Daoy (cell line): ENCODE results near the gene TNS3. TPM values are rescaled to one million over a fixed set of nuclear protein-coding genes. Genes with fewer than 3 reads are reported as not detected.
"Not testable (repeated sequence)": the region's sequence is repeated elsewhere in the genome, so short reads cannot be mapped to it uniquely, and the experiment has no call there.

Experiments used
- DNase-seq: peaks from one replicate; pipeline ENCODE4 v3.0.0-alpha.2; 2015; ENCODE audit warnings: low read depth
- total RNA-seq: library from RNA; depleted of rRNA; stranded (reverse); fragments of >200 nt; shearing (Covaris generic); gene quantifications from 2 replicates; pipeline ENCODE4 v1.2.3, GENCODE V29; 2014

The TNS3 gene
- total RNA-seq, 1 experiment from 2014 or later, result 58.3 TPM

DNA sequence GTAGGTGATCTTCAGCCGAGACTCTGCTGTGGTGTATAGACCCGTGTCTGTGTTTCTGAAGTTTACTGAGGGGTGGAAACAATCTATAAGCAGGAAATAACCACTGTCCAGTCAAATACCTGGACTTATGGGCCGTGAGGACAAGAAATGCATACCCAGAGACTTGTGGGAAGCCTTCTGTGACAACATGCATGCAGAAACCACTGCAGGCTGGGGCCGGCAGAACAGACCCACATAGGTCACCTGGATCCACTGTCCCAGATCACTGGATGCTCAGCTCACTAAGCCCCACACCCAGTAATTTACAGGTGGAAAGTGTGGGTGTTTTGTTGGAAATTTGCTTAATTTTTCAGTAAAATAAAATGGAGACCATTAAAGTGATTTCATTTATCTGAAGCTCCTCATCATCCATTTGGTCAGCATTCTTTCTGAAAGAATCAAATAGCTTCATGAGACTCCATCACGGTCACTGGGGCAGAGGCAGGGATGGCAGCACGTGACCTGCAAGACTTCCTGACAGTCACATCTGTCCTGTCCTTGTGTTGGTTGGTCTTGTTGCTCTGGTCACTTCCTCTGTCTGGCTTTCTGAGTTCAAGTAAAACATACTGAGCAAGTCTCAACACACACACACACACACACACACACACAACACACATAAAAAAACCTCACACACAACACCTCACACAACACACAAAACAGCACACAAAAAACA is 108.3 kb downstream of the TNS3 start:
- peak; percentile 53 for DNase-seq

DNA sequence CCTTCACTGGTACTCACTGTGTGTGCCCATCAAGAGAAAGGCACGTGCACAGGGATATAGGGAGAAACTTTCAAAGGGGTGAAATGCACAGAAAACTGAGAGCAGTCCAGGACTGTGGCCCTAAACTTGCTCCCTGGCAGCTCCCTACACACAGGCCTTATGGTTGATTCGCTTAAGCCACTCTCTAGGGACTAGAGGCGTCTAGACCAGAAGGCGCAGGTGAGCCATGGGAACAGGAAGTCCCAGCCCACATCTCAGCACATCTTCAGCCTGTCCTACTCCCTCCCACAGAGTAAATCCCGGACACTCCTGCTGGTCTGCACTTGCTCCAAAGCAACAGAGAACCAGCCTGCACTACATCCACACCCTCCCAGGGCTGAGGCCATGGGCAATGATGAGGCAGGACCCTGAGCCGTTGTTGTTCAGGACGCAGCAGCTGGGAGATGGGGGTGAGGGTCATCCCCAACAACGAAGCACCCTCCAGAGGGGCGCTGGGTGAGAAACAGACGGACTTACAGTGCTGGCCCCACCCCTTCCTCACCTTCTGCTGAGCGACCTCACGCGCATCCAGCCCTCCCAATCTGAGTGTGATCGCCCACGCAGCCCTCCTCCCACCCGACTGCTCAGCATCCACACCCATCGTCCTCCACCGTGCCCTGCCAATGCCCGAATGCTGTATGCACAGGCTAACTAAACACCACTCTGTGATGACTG is 109.3 kb downstream of the TNS3 start:
- DNase-seq, result no peak

DNA sequence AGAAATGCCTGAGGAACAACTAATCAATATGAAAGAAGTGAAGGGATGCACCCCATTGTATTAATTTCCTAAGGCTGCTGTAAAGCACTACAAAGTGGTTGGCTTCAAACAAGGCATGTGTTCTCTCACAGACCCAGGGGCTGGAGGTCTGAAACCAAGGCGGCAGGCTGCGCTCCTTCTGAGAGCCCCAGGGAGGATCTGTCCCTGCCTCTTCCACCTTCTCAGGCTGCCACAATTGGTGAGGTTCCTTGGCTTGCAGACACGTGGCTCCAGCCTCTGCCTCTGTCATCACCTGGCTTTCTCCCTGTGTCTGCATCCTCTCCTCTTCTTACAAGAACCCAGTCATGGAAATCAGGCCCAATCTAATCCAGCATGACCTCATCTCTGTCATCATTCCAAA is 110.1 kb downstream of the TNS3 start:
- no peak for DNase-seq

DNA sequence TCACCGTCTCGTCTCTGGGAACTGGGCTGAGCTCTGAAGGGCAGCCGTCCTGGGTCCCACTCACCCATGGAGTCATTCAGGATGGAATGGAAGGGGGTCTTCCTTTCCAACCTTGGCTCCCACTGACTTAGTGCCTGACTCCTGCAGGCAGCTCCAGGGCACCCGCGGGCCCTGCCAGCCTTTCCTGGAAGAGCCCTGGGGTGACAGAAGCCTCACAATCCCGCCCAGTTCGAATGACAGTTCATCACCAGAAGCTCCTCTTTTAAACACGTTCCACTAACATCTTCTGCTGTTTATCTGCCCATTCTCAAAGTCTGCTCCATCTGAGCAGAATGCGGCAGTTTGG is 110.6 kb downstream of the TNS3 start:
- no peak for DNase-seq

DNA sequence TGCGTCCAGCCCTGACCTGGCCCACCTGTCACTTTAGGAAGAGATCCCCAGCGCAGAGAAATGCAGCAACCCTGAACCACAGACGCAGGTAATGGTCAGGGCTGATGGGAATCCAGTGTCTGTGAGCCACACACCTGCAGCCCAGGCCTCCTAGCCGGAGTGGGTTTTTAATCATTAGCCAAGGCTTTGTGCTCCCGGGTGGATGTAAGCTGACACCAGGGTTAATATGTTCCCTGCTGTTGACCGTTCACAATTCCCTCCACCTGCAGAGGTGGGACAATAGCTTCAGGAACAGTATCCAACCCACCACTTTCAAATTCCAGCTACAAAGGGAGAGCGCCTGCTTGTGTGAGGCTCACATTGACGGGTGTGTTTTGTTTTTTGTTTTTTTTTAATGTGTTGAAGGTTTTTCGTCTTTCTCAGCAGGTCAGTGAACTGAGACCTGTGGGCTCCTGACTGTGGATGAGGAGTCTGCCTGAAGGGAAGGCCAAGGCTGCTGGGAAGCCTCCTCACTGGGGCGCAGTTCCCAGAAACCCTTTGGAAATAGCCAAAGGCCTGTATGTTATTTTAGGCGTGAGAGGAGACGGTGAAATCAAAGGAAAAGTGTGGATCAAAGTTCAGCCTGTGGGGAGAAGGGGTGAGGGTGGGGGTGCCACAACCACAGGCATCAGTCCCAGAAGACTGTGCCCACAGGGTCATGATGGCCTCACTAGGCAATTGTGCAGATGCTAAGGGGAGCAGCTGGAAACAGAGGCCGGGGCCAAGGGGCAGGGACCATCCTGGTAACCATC is 111.1 kb downstream of the TNS3 start:
- no peak for DNase-seq

DNA sequence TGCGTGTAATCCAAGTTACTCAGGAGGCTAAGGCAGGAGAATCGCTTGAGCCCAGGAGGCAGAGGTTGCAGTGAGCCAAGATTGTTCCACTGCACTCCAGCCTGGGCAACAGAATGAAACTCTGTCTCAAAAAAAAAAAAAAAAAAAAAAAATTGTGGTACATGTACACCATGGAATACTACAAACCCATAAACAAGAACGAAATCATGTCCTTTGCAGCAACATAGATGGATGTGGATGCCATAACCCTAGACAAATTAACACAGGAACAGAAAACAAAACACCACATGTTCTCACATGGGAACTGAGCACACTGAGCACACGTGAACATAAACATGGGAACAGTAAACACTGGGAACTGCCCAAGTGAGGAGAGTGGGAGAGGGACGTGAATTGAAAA is 112.1 kb downstream of the TNS3 start:
- DNase-seq, result not testable (repeated sequence)

DNA sequence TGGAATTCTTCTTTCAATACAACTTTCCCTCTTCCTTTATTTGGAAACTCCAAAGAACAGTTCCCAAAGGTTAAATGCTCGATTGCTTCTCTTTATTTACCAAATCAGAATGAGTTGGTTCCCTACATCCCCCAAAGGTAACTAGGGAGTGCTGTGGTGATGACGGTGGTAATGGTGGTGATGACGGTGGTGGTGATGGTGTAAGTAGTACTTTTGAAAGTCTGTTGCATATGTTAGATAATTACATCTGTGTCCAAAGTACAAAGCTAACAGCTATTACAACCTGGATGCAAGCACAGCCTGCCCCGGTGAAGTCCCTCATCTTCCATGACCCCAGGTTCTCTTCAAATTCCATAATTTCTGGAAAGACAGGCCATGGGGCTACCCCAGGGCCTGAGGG is 115.1 kb downstream of the TNS3 start:
- DNase-seq, result no peak

DNA sequence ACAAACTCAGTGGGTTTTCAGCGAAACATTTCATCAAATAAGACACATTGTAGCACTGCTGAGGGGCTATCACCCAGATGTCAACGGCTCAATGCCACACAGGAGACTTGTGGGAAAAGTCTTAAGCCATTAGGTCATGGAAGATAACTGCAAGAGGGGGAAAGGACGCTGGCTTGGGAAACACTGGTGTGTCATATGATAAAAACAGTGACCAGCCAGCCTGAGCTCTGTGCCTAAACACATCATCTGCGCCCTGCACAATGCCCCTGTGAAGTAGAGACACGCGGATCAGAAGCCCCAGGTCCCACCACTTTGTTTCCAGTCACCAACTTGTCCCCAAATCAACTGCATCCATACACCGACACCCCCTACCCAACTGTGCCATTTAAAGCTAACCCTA is 116.7 kb downstream of the TNS3 start:
- no peak for DNase-seq

DNA sequence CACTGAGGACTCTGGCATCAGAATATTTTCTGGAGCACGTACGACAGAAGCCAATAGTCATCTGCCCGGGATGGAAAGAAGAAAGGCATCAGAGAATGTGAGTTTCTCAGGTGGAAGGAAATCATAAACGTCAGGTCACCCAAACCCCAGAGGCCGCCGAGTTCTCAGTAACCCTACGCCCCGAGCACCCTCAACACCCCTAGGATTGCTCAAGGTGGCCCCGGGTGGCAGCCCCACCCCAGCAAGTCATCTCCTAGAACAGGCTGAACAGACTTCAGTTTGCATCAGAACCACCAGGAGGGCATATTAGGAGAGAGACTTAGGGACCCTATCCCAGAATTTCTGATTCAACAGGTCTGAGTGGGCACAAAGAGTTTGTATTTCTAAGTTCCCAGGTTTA is 117.6 kb downstream of the TNS3 start:
- DNase-seq, result no peak

DNA sequence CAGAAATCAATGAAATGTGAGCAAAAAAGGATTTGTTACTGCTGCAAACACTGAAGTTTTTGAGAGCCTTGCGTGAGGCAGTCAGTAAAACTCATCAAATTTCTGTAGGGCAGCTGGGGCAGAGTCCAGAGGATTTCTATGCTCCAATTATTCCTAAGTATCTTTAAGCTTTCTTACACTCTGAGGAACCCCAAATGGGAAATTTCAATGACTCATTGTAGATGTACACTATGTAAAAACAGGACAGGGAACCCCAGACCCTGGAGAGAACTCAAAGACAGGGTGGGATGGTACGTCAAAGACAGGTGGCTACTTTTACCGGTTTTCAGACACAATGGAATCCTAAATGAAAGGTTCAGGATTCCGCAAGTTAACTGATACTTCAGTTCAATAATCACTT is 120.2 kb downstream of the TNS3 start:
- no peak for DNase-seq

DNA sequence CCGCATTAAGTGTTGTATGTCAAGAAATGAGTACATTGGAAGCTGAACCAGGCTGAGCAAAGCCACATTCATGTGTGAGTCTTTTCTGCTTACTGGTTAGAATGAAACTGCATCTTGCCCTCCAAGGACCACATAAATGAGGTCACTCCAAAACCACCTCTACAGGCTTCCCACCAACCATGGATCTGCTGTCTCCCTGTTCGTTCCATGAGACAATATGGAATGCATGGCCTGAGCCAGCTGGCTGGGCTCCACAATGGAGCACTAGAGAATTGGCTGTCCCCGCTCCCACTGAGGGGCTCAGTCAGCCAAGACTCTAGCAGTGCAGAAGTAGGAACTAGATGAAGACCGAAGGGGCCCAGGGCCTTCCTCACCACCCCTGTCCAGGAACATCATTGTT is 120.8 kb downstream of the TNS3 start:
- DNase-seq, result peak; percentile 57

DNA sequence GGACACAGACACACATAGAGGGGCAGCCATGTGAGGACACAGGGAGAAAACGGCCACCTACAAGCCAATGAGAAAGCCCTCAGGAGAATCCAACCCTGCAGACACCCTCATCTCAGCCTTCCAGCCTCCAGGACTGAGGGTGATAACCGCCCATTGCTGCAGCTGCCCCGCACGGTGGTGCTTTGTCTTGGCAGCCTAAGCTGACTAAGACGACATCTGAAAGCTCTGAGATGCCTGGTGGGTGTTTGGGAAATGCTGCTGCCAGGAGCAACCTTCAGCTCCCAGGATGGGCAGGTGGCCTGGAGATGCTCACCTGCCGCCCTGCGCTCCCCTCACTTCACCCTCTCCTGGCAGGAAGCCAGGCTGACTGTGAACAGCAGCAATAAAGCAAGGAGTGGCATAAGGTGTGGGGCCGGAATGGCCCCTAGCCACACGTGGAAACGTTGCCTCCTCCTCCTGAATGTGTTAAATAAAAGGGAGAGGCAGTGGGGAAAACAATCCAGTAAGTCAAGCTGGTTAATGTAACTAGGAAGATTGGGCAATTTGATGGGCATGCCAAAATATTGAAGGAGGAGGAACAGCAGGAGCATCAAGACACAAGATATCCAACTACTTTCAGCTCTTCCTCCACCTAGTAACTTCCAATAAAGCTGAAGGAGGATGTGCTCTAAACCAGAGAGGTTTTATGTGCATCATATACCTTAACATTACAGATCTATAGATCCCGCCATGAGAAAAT is 121.5 kb downstream of the TNS3 start:
- no peak for DNase-seq

DNA sequence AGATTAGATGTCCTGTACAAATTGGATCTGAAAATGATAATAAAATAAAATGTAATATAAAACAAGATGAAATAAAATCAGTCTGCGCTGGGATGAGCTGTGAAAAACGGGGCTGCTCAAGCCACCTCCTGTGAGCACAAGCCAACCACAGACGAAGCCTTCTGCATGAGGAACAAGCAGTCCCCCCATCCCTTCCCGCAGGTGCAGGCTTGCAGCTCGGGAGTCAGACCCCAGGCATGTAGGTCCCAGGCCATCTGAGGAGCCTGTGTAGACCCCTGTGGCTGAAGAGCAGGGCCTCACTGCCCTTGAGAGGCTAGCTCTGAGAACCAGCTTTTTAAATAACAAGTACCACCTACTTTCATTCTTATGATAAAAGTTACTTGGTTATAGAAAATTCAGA is 123.4 kb downstream of the TNS3 start:
- no peak for DNase-seq

DNA sequence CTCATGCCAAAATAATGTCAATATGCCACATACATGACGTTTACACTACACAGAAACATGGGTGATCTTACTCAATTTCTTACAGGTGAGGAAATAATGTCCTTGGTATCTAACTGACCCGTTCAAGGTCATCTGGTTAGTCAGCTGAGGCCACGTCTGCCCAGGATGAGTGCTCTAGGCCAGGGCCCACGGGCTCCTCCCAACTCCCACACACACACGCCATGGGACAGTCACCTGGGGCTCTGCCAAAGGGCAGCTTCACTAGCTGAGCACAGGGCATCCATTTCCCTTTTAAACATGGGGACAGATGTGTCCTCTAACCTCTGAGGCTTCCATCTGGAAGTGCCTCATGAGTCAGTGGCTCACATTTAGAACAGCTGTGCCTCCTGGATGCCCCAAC is 123.9 kb downstream of the TNS3 start:
- DNase-seq, result peak; percentile 84

DNA sequence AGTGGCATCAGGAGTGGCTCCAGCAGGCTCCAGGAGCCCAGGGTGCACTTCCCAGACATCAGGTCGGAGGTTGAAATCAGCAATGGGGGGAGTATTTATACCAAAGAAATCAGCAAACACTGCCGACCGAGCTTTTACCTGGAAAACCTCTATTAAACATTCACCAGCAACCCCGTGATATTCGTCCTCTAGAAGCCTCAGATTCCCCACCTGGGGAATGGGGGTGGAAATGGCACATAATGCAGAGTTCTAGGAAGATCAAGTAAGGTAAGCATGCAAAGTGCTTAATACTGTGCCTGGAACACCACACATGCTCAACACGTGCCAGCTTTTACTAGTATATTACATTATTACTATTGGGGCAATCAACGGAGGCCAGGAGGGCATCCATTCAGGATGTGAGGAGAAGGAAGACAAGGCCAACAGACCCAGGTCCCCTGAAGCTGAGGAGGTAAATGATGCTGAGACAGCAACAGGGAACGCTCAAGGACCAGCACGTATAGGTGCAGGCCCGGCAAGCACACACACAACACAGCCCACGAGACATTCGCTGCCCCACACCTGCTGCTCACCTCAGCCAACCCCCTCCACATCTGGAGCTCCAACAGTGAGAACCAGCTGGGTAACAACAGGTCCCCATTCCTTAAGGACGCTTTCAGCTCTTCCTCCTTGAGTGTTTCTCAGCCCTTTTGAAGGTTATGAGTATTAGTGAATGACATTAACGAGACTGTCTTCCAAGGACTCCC is 125.5 kb downstream of the TNS3 start:
- no peak for DNase-seq

DNA sequence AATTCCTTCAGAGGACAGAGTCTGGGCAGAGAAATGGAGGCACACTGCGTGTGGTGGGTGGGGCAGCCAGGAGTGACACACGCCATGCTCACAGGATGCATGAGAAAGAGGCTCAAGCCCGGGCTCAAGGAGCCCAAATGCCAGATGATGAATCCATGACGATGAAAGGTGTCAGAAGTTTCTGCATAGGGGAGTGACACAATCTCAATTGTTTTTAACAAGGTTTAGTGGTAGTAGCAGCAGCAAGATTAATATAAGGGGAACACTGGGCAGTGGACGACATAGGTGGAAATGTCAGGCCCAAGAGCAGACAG is 126.1 kb downstream of the TNS3 start:
- DNase-seq, result no peak

DNA sequence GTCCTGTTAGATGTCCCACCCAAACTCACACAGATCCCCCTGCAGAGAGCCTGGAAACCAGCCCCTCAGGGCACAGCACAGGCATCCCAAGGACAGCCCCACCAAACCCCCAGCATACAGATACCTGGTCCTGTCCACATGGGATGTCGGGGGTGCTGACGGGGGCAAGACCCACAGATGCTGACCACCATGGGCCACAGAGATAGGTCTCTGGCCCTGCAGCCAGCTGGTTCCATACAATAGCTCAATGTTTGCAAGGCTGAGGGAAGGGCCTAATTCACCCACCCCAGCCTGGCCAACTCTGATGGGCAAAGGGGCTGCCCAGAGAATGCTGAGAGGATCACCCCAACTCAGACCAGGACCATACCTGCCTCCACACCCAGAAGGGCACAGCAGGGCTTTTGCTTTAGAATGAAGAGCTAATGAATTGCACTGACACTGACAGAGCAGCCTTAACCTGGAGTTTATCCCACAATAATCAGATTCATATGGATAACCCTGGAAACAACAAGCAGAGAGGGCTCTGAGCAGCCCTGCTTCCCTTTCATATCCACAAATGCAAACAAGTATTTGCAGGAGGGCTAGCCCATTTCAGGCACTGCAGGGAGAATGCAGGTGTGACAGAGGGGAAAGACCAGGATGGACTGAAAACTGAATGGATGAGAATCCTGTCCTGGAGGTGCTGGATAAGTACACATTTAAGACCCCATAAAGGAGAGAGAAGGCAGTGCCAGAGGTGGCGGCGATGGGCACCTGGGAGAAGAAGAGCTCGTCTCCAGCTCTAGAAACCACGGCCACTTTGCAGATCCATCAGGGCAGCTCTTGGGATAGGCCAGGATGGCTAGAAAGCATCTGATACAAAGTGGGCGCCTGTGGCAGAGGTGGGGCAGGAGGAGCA is 126.7 kb downstream of the TNS3 start:
- no peak for DNase-seq

DNA sequence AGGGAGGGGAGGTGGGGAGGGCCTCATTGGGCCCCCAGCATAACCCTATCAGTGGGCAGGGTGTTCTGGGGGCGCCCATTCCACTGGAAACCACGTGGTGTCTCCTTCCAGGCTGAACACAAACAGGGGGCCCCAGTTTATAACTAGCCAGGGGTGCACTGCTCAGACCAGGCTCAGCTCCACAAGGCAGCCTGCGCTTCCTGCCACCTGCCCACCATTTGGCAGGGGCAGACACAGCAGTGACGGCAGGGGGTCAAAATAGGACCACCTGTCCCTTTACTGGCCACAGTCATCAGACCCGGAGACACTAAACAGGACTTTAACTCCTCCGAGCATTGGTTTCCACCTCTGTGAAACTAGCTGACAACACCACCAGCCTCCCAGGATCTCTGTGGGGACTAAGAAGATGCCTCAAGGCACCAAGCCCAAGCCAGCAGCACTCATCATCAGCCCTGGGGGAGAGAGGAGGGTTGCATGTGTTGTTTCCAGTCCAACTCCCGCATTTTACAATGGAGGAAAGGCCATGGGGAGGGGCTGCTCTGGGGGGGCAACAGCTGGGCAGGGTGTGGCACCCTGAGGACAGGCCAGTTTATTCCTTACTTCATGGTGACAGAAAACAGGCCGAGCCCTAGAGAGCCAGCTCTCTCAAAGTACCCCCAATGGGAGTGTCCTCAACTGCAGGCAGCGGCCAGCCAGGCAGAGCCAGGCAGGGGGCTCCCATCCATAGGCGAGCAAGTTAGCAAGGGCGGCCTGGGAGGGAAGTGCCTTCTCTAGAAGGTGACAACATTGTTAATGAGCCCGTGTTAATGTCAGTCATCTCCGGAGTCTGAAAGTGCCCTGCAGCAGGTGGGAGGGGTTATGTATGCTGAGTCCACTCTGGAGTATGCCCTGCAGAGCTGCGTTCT is 127.6 kb downstream of the TNS3 start:
- DNase-seq, result no peak
